Stimulated activated CD4-positive, alpha-beta T cell treated with anti-CD3 and anti-CD28 coated beads, TNF-alpha, amount 100 ng/mL, for 24 hours (primary cell): ENCODE measurements around the gene TTC7B.
A peak's percentile ranks its signal among the peaks of the same experiment; 100 is the strongest.
"Not testable (repeated sequence)": the region's sequence is repeated elsewhere in the genome, so short reads cannot be mapped to it uniquely, and the experiment has no call there.

Source experiments
- DNase-seq, 3 experiments: peaks; one replicate each; pipeline ENCODE4 v3.0.0-alpha.2; 2020; ENCODE audit warnings: low read depth in 3 of 3

TTC7B gene

GRCh38 chr14:90527978-90528377 is 288.3 kb downstream of the TTC7B start:
- no peak for DNase-seq

GRCh38 chr14:90526536-90526935 is 289.7 kb downstream of the TTC7B start:
- DNase-seq: not testable (repeated sequence)

DNA sequence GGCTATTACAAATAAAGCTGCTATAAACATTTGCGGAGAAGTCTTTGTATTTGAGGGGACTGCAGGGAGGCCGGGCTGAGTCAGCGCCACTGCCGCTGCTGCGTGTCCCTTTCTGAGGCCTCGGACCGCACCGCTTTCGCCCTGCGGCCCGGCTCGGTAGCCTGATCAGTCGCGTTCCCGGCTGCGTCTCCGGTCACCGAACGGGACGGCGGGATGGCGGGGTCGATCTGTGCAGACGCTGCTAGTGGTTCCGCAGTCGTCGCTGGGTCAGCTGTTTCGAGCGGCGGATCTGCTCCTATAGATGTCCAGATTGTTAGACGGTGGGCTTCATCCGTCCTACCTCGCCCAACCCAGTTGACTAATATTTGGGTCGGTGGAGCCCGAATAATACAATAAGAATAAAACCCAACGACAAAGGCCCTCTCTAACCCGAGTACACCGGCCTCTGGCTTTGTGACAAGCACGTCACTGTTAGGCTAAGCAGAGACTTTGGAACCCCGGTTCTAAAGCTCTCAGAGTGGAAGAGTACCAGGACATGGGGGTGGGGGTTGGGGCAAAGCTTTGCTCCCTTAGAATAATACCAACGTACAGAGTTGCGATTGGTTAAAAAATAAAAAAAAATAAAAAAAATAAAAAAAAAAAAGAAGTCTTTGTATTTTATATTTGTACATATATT is 290.7 kb downstream of the TTC7B start:
- DNase-seq: not testable (repeated sequence)

GRCh38 chr14:90523961-90524875 is 292.0 kb downstream of the TTC7B start:
- DNase-seq: no peak

- DNase-seq: no peak
Observed at GRCh38 chr14:90523544-90523943, 292.7 kb downstream of the TTC7B start.

GRCh38 chr14:90522571-90523191 is 293.5 kb downstream of the TTC7B start:
- no peak for DNase-seq

DNA sequence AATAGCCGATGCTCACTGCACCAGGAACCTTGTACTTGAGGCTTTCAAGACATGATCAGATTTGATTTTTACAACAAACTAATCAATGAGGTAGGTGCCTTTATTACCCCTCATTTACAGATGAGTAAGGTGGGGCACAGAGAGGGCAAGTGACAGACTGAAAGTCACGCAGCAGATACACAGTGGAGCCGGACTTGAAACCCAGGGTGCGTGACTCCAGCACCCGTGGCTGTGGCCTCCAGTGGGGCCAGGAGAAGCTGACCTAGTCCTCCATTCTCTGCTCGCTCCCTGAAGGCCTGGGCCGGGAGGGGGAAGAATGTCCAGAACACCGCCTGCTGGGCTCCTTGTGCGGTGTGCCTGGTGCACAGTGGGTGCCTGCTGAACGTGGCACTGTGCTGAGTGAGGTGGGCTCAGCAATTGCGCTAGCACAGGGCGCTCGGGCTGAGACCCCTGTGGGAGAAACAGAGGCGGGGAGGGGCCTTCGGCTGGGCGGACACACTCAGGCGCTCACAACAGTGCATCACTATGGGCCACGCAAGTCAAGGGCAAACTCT is 294.2 kb downstream of the TTC7B start:
- no peak for DNase-seq

GRCh38 chr14:90521084-90521929 is 294.9 kb downstream of the TTC7B start:
- DNase-seq: no peak

DNA sequence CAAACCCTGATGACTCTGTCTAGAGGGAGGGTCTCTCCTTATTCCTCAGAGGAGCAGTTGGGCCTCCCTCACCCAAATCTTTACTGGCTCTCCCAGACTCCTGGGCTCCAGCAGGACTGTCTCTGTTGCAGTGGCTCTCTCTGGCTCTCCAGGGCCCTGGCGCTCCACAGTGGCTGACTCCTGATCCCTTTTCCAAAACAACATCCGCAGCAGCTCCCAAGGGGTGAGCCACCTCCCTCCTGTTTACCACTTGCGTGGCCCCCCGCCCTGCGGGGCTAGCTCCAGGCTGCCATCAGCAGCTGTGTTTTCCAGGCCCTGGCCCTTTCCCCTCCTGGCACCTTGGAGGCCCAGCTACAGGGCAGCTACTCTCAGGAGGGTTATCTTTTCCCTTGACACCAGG is 295.9 kb downstream of the TTC7B start:
- DNase-seq: no peak

GRCh38 chr14:90519262-90519920 is 296.8 kb downstream of the TTC7B start:
- no peak for DNase-seq

DNA sequence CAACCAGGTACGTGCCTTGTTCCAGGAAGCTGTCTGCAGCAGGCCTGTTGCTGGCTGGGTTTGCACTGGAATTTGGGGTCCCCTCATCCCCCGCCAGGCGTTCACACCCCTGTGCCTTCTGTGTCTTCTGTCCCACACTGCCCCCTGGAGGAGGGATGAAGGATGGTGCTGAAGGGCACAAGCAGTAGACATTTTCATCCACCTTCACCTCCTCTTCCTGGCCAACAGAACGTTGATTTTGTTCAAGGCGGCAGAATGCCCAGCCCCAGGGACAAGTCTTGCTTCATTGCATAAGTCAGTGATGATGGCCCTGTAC is 297.3 kb downstream of the TTC7B start:
- peak; percentile 14 to 46 (median 22) for DNase-seq

- DNase-seq: no peak
Observed at GRCh38 chr14:90518069-90518940, 297.9 kb downstream of the TTC7B start.

- DNase-seq: no peak
Observed at GRCh38 chr14:90517076-90517841, 299.0 kb downstream of the TTC7B start.

DNA sequence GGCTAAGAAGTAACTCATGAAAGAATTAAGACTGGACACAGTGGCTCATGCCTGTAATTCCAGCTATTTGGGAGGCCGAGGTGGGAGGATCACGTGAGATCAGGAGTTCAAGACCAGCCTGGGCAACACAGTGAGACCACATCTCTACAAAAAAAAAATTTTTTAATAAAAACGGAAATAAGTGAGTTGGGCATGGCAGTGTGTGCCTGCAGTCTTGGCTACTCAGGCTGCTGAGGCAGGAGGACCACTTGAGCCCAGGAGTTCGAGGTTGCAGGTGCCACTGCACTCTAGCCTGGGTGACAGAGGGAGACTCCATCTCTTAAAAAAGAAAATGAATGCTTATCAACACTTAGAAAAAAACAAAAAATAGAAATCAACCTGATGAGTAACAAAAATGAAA is 301.7 kb downstream of the TTC7B start:
- DNase-seq: no peak

DNA sequence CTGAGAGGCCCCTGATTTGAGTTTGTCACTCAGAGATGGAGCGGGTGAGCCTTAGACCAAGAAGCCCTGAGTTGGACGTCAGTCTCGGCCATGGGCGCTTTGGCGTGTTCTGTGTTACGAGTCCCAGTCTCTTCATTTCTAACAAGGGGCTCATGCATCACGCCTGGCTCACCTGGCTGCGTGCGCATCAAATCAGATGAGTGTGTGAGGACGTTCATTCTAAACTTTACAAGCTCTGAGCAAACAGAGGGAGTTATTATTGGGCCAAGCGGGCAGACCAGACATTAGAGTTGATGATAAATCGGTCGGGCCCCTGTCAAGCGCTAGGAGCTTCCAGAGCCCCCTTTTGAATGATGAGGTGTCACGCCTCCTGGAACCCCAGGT is 302.2 kb downstream of the TTC7B start:
- no peak for DNase-seq

- DNase-seq: no peak
Observed at GRCh38 chr14:90513161-90514014, 302.8 kb downstream of the TTC7B start.

DNA sequence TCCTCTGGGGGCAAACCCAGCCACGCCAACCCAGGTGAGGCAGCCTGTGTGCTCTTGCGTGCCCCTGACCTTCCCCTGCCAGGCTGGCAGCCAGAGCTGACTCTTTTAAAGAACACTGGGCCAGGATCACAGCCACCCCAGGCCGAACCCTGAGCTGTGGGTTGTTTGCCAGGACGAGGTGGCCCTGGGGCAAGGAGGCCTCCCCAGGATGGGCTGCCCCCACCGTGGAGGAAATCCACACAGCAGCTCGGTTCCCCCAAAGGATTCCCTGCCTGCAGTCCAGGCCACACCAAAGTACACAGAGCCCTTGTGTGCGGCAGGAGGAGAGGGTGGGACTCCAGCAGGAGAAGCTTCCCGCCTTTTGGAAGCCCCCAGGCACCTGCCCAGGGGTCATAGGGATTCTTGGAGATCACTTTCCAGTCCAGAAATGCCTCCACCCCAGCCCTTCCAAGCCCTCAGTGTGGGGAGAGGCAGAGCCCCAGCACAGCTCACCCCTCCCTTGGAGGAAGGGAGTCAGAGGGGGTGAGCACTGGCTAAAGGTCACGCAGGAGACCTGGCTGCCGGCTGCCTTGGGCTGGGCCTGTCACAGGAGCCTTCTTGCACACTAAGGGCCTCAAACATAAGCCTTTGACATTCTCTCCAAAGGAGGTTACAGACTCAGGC is 303.8 kb downstream of the TTC7B start:
- DNase-seq: no peak
